ENCODE data around the gene MPZL1.
"Not testable (repeated sequence)": the region's sequence is repeated elsewhere in the genome, so short reads cannot be mapped to it uniquely, and the experiment has no call there.

MPZL1 gene

GRCh38 chr1:167806676-167807075 is 84.9 kb downstream of the MPZL1 start:
- H3K4me3 ChIP-seq (ENCODE audit: low read length); H3K9me3 ChIP-seq (ENCODE audit: low read length); H3K36me3 ChIP-seq (ENCODE audit: insufficient read depth, low read length): not testable (repeated sequence)

GRCh38 chr1:167808104-167808503 is 86.3 kb downstream of the MPZL1 start:
- Histone ChIP-seq H3K4me3 (ENCODE audit: low read length) (no peak overlapping the region), H2AFZ (ENCODE audit: low read depth, low read length) (no peak overlapping the region), H3K27me3 (ENCODE audit: insufficient read depth, low read length) (no peaks in the 10 kb centered on the region), H3K4me1 (ENCODE audit: insufficient read depth, low read length) (no peaks in the 10 kb centered on the region), H3K9me3 (ENCODE audit: low read length) (peaks cover 4% of the 10 kb centered on the region), H3K36me3 (ENCODE audit: insufficient read depth, low read length) (no peaks in the 10 kb centered on the region)

More at GRCh38 chr1:167806676-167807075, 84.9 kb downstream of the MPZL1 start:
- H3K27me3 ChIP-seq (ENCODE audit: insufficient read depth, low read length); H3K4me1 ChIP-seq (ENCODE audit: insufficient read depth, low read length); H2AFZ ChIP-seq (ENCODE audit: low read depth, low read length): not testable (repeated sequence)

- Histone ChIP-seq H3K27me3 (ENCODE audit: insufficient read depth, low read length) (no peaks in the 10 kb centered on the region), H3K4me1 (ENCODE audit: insufficient read depth, low read length) (no peaks in the 10 kb centered on the region), H2AFZ (ENCODE audit: low read depth, low read length) (no peak overlapping the region), H3K4me3 (ENCODE audit: low read length) (no peak overlapping the region), H3K36me3 (ENCODE audit: insufficient read depth, low read length) (no peaks in the 10 kb centered on the region), H3K9me3 (ENCODE audit: low read length) (peaks cover 4% of the 10 kb centered on the region)
Observed at GRCh38 chr1:167808690-167809089, 86.9 kb downstream of the MPZL1 start.

- H3K4me1 ChIP-seq (ENCODE audit: insufficient read depth, low read length), result no peaks in the 10 kb centered on the region
- no peak overlapping the region for H3K4me3 ChIP-seq (ENCODE audit: low read length)
- no peaks in the 10 kb centered on the region for H3K27me3 ChIP-seq (ENCODE audit: insufficient read depth, low read length)
- no peak overlapping the region for H2AFZ ChIP-seq (ENCODE audit: low read depth, low read length)
- peaks cover 4% of the 10 kb centered on the region for H3K9me3 ChIP-seq (ENCODE audit: low read length)
- H3K36me3 ChIP-seq (ENCODE audit: insufficient read depth, low read length), result no peaks in the 10 kb centered on the region
Observed at GRCh38 chr1:167812972-167813371, 91.2 kb downstream of the MPZL1 start.

- H3K4me3 ChIP-seq (ENCODE audit: low read length), result no peak overlapping the region
- H2AFZ ChIP-seq (ENCODE audit: low read depth, low read length), result no peak overlapping the region
- H3K4me1 ChIP-seq (ENCODE audit: insufficient read depth, low read length), result no peaks in the 10 kb centered on the region
- peaks cover 4% of the 10 kb centered on the region for H3K9me3 ChIP-seq (ENCODE audit: low read length)
- no peaks in the 10 kb centered on the region for H3K36me3 ChIP-seq (ENCODE audit: insufficient read depth, low read length)
- H3K27me3 ChIP-seq (ENCODE audit: insufficient read depth, low read length), result no peaks in the 10 kb centered on the region
Observed at GRCh38 chr1:167815650-167816049, 93.9 kb downstream of the MPZL1 start.

- H3K4me3 ChIP-seq (ENCODE audit: low read length), result no peak overlapping the region
- H3K4me1 ChIP-seq (ENCODE audit: insufficient read depth, low read length), result no peaks in the 10 kb centered on the region
- H3K9me3 ChIP-seq (ENCODE audit: low read length), result no peaks in the 10 kb centered on the region
- H3K27me3 ChIP-seq (ENCODE audit: insufficient read depth, low read length), result no peaks in the 10 kb centered on the region
- no peaks in the 10 kb centered on the region for H3K36me3 ChIP-seq (ENCODE audit: insufficient read depth, low read length)
- H2AFZ ChIP-seq (ENCODE audit: low read depth, low read length), result no peak overlapping the region
Observed at GRCh38 chr1:167819849-167820683, 98.3 kb downstream of the MPZL1 start.

- no peaks in the 10 kb centered on the region for H3K36me3 ChIP-seq (ENCODE audit: insufficient read depth, low read length)
- H3K4me1 ChIP-seq (ENCODE audit: insufficient read depth, low read length), result no peaks in the 10 kb centered on the region
- H3K9me3 ChIP-seq (ENCODE audit: low read length), result no peaks in the 10 kb centered on the region
- no peaks in the 10 kb centered on the region for H3K27me3 ChIP-seq (ENCODE audit: insufficient read depth, low read length)
- no peak overlapping the region for H2AFZ ChIP-seq (ENCODE audit: low read depth, low read length)
- no peak overlapping the region for H3K4me3 ChIP-seq (ENCODE audit: low read length)
Observed at GRCh38 chr1:167820684-167821355, 99.0 kb downstream of the MPZL1 start.

GRCh38 chr1:167821356-167821685 is 99.5 kb downstream of the MPZL1 start:
- Histone ChIP-seq H3K4me3 (ENCODE audit: low read length) (no peak overlapping the region), H3K27me3 (ENCODE audit: insufficient read depth, low read length) (peaks cover 3% of the 10 kb centered on the region), H3K9me3 (ENCODE audit: low read length) (no peaks in the 10 kb centered on the region), H2AFZ (ENCODE audit: low read depth, low read length) (no peak overlapping the region), H3K36me3 (ENCODE audit: insufficient read depth, low read length) (no peaks in the 10 kb centered on the region), H3K4me1 (ENCODE audit: insufficient read depth, low read length) (no peaks in the 10 kb centered on the region)

- Histone ChIP-seq H3K9me3 (ENCODE audit: low read length) (no peaks in the 10 kb centered on the region), H3K27me3 (ENCODE audit: insufficient read depth, low read length) (peaks cover 3% of the 10 kb centered on the region), H3K36me3 (ENCODE audit: insufficient read depth, low read length) (no peaks in the 10 kb centered on the region), H3K4me1 (ENCODE audit: insufficient read depth, low read length) (no peaks in the 10 kb centered on the region), H3K4me3 (ENCODE audit: low read length) (no peak overlapping the region), H2AFZ (ENCODE audit: low read depth, low read length) (no peak overlapping the region)
Observed at GRCh38 chr1:167821969-167822685, 100.3 kb downstream of the MPZL1 start.

- no peak overlapping the region for H2AFZ ChIP-seq (ENCODE audit: low read depth, low read length)
- no peaks in the 10 kb centered on the region for H3K9me3 ChIP-seq (ENCODE audit: low read length)
- no peaks in the 10 kb centered on the region for H3K4me1 ChIP-seq (ENCODE audit: insufficient read depth, low read length)
- H3K27me3 ChIP-seq (ENCODE audit: insufficient read depth, low read length), result peaks cover 3% of the 10 kb centered on the region
- H3K36me3 ChIP-seq (ENCODE audit: insufficient read depth, low read length), result no peaks in the 10 kb centered on the region
- H3K4me3 ChIP-seq (ENCODE audit: low read length), result no peak overlapping the region
Observed at GRCh38 chr1:167824163-167824794, 102.5 kb downstream of the MPZL1 start.

GRCh38 chr1:167825419-167826079 is 103.8 kb downstream of the MPZL1 start:
- no peak overlapping the region for H2AFZ ChIP-seq (ENCODE audit: low read depth, low read length)
- H3K4me1 ChIP-seq (ENCODE audit: insufficient read depth, low read length), result no peaks in the 10 kb centered on the region
- no peak overlapping the region for H3K4me3 ChIP-seq (ENCODE audit: low read length)
- H3K27me3 ChIP-seq (ENCODE audit: insufficient read depth, low read length), result peaks cover 3% of the 10 kb centered on the region
- H3K9me3 ChIP-seq (ENCODE audit: low read length), result no peaks in the 10 kb centered on the region
- H3K36me3 ChIP-seq (ENCODE audit: insufficient read depth, low read length), result no peaks in the 10 kb centered on the region

GRCh38 chr1:167826127-167826526 is 104.3 kb downstream of the MPZL1 start:
- Histone ChIP-seq H3K27me3 (ENCODE audit: insufficient read depth, low read length) (peaks cover 3% of the 10 kb centered on the region), H2AFZ (ENCODE audit: low read depth, low read length) (no peak overlapping the region), H3K4me1 (ENCODE audit: insufficient read depth, low read length) (no peaks in the 10 kb centered on the region), H3K36me3 (ENCODE audit: insufficient read depth, low read length) (no peaks in the 10 kb centered on the region), H3K4me3 (ENCODE audit: low read length) (no peak overlapping the region), H3K9me3 (ENCODE audit: low read length) (no peaks in the 10 kb centered on the region)
